Gastrocnemius medialis (tissue), 4 donors: ENCODE data around the gene AQP6. TPM values are rescaled to one million over a fixed set of nuclear protein-coding genes. Genes with fewer than 3 reads are reported as not detected.

Experiments
- ATAC-seq, 2 donors: fragments of 150-250 bp; one replicate each; pipeline ENCODE4 v1.9.1; 2016
- DNase-seq, 2 donors: peaks; one replicate each; pipeline ENCODE4 v3.0.0-alpha.2; 2019
- H3K27ac ChIP-seq, 4 donors: fragments of 200-600 bp; sonication (generic); 1 replicate in 1 of 4; 2 replicates in 3 of 4; pipeline ENCODE4 v1.5.1; 2016 to 2018; ENCODE audit warnings: mild to moderate bottlenecking in 2 of 4, moderate library complexity in 1 of 4
- H3K27me3 ChIP-seq, 3 donors: fragments of 200-600 bp; sonication (generic) in 2 of 3; 1 replicate in 1 of 3; 2 replicates in 2 of 3; pipeline versions ENCODE4 v1.5.1 to v1.6.0; 2016 to 2019; ENCODE audit warnings: mild to moderate bottlenecking in 1 of 3, moderate library complexity in 1 of 3
- H3K36me3 ChIP-seq, 2 donors: fragments of 200-600 bp; sonication (generic) in 1 of 2; one replicate each; pipeline ENCODE4 v1.5.1; 2017 to 2018
- H3K4me1 ChIP-seq, 2 donors: fragments of 200-600 bp; sonication (generic) in 1 of 2; one replicate each; pipeline ENCODE4 v1.5.1; 2016 to 2017; ENCODE audit warnings: mild to moderate bottlenecking in 2 of 2
- H3K4me3 ChIP-seq, 4 donors: fragments of 200-600 bp; sonication (generic) in 3 of 4; 1 replicate in 1 of 4; 2 replicates in 3 of 4; pipeline ENCODE4 v1.5.1; 2016 to 2019; ENCODE audit warnings: mild to moderate bottlenecking in 2 of 4
- H3K9me3 ChIP-seq, 3 donors: fragments of 200-600 bp; sonication (generic) in 2 of 3; 1 replicate in 1 of 3; 2 replicates in 2 of 3; pipeline ENCODE4 v1.5.1; 2016 to 2019
- POLR2A ChIP-seq, 2 donors: fragments of 450-650 bp; IDR thresholded peaks; one replicate each; pipeline ENCODE4 v1.6.1; 2017; ENCODE audit warnings: antibody characterized with exemption in 2 of 2, mild to moderate bottlenecking in 2 of 2, moderate library complexity in 2 of 2
- in situ Hi-C, 4 donors: fragments of 200-750 bp; cut with MboI; loops; one replicate each; pipeline versions ENCODE4 v1.15.0 to v1.8.0; 2017; ENCODE audit warnings: low sequenced_read_pairs in 4 of 4
- intact Hi-C: fragments of 100-400 bp; cut with DNase I; formaldehyde crosslinking; loops from one replicate; pipeline ENCODE4 v1.15.1; 2023; ENCODE audit warnings: low total_unique reads
- total RNA-seq, 4 donors: library from RNA; depleted of rRNA; stranded (reverse); fragments of >200 nt; gene quantifications; one replicate each; pipeline versions ENCODE4 v1.1.0 to v1.2.3, GENCODE V29; 2016
- TF ChIP-seq, protein P1 (sequence below), 5 experiments: fragments of 450-650 bp in 3 of 5; fragments of 200-600 bp in 2 of 5; sonication (generic) in 2 of 5; IDR thresholded peaks in 4 of 5; conservative IDR thresholded peaks in 1 of 5; 1 replicate in 4 of 5; 2 replicates in 1 of 5; pipeline ENCODE4 v1.5.1; 2016 to 2019; ENCODE audit warnings: antibody characterized with exemption in 5 of 5, mild to moderate bottlenecking in 3 of 5, moderate library complexity in 3 of 5

AQP6 gene
- total RNA-seq, 4 donors from 2014 or later, result not detected

DNA sequence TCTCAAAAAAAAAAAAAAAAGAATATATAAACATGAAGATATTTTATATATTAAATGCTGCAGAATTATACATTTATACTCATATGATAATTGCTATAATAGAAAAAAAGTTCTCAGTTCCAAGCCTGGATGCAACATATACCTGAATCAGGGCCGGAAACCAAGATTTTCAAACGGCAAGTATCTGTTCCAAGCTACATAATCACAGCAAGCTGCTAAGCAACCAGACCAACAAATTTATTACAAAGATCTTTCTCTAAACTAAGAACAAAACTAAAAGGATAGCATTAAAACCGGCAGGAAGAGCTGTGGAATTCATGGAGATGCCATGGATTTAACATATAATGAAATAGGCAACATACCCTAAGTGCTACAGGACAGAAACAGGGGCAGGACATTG lies 45.4 kb downstream of the AQP6 start:
- Histone ChIP-seq H3K27me3 (no peaks in the 10 kb centered on the region), H3K27ac (no peak overlapping the region), H3K36me3 (no peaks in the 10 kb centered on the region), H3K9me3 (no peaks in the 10 kb centered on the region), H3K4me3 (no peak overlapping the region), H3K4me1 (peaks cover 0 to 3% of the 10 kb centered on the region in 2 donors)
- TF ChIP-seq, protein P1, sequence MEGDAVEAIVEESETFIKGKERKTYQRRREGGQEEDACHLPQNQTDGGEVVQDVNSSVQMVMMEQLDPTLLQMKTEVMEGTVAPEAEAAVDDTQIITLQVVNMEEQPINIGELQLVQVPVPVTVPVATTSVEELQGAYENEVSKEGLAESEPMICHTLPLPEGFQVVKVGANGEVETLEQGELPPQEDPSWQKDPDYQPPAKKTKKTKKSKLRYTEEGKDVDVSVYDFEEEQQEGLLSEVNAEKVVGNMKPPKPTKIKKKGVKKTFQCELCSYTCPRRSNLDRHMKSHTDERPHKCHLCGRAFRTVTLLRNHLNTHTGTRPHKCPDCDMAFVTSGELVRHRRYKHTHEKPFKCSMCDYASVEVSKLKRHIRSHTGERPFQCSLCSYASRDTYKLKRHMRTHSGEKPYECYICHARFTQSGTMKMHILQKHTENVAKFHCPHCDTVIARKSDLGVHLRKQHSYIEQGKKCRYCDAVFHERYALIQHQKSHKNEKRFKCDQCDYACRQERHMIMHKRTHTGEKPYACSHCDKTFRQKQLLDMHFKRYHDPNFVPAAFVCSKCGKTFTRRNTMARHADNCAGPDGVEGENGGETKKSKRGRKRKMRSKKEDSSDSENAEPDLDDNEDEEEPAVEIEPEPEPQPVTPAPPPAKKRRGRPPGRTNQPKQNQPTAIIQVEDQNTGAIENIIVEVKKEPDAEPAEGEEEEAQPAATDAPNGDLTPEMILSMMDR (IDR thresholded peaks at IDR 0.05 in 4 of 5, conservative IDR thresholded peaks at IDR 0.05 in 1 of 5), result no peak
- no peak for TF ChIP-seq POLR2A (IDR thresholded peaks at IDR 0.05)
- DNase-seq, result no peak
- no peak for ATAC-seq
- intact Hi-C loops (no loop called here), in situ Hi-C loops (no loop called here)

DNA sequence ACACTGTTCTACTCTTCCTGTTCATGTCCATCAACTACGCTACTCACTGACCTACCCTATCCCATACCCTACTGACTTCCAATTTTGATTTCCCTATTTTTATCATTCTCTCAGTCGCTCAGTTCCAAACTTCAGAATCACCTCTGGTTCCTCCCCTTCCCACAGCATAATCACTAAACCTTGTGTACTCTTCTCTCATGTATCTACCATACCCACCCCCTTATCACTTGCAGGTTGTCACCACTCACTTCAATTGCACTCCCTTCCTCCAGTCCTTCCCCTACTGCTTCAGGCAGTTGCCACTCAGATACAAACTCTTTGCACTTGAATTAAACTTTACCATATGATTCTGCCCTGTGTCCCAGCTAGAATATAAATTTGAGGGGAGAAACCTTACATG lies 46.2 kb downstream of the AQP6 start:
- in situ Hi-C loops, result no loop called here
- Histone ChIP-seq H3K27me3 (no peaks in the 10 kb centered on the region), H3K27ac (no peak overlapping the region), H3K36me3 (no peaks in the 10 kb centered on the region), H3K9me3 (no peaks in the 10 kb centered on the region), H3K4me1 (peaks cover 0 to 3% of the 10 kb centered on the region in 2 donors), H3K4me3 (no peak overlapping the region)
- DNase-seq (no peak), ATAC-seq (no peak)
- TF ChIP-seq, protein P1 (IDR thresholded peaks at IDR 0.05 in 4 of 5, conservative IDR thresholded peaks at IDR 0.05 in 1 of 5), result no peak
- TF ChIP-seq POLR2A (IDR thresholded peaks at IDR 0.05), result no peak
- intact Hi-C loops, result no loop called here

DNA sequence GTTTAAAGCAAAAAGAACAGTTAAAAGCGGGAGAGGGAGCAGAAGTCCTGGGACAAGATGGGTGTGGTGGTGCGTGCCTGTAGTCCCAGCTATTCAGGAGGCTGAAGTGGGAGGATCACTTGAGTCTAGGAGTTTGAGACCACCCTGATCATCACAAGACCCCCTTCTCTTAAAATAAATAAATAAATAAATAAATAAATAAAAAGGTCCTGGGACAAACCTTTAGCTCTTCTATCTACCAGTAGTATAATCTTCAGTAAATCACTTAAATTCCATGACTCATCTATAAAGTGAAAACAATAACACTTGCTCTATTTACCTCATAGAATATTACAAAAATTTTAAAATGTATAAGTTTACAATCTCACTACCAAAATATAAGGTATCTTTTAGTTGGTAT lies 46.8 kb downstream of the AQP6 start:
- no peaks in the 10 kb centered on the region for H3K9me3 ChIP-seq
- intact Hi-C loops, result no loop called here
- no peaks in the 10 kb centered on the region for H3K36me3 ChIP-seq
- in situ Hi-C loops, result no loop called here
- H3K4me3 ChIP-seq, result no peak overlapping the region
- DNase-seq, result no peak
- no peak overlapping the region for H3K27ac ChIP-seq
- peaks cover under 1 to 7% of the 10 kb centered on the region in 2 donors for H3K4me1 ChIP-seq
- ATAC-seq, result no peak
- H3K27me3 ChIP-seq, result no peaks in the 10 kb centered on the region
- TF ChIP-seq POLR2A (IDR thresholded peaks at IDR 0.05), result no peak
- TF ChIP-seq, protein P1 (IDR thresholded peaks at IDR 0.05 in 4 of 5, conservative IDR thresholded peaks at IDR 0.05 in 1 of 5), result no peak

DNA sequence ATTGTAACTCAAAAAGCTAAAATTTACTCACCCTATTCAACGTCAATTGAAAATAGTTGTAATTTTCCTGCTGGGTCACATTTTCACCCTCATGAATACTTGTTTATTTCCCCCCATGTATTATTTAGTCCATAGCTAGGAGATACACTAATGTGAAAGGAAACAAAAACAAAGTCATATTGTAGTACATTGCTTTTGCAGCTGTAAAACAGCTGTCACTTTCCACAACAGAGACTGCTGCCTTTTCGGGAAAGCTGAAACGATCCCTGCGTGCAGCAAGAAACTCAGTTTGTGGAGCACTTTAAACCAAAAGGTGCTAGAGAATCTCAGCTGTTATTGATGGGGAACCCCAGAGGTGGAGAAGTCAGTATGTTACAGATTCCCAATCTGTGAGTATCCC lies 48.3 kb downstream of the AQP6 start:
- intact Hi-C loops, result no loop called here
- DNase-seq (no peak), ATAC-seq (no peak)
- Histone ChIP-seq H3K9me3 (no peaks in the 10 kb centered on the region), H3K4me1 (peaks cover 6 to 14% of the 10 kb centered on the region in 2 donors), H3K4me3 (no peak overlapping the region), H3K27me3 (no peaks in the 10 kb centered on the region), H3K36me3 (no peaks in the 10 kb centered on the region), H3K27ac (no peak overlapping the region)
- TF ChIP-seq, protein P1 (IDR thresholded peaks at IDR 0.05 in 4 of 5, conservative IDR thresholded peaks at IDR 0.05 in 1 of 5), result no peak
- no peak for TF ChIP-seq POLR2A (IDR thresholded peaks at IDR 0.05)
- in situ Hi-C loops, result no loop called here

DNA sequence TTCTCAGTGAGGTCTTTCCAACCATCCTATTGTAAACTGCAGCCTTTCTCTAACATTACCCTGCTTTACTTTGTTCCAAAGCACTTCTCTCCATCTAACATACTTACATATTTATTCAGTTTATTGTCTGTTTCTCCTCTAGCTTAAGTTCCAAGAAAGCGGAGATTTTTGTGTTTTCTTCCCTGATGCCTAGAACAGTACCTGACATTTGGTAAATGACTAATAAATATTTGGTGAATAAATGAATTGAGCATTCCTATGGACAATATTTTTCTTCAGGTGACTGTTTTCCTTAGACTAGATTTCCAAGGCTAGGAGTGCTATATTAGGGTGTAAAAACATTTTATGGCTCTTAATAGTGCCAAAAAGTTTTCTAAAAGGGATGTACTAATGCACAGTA lies 50.2 kb downstream of the AQP6 start:
- Histone ChIP-seq H3K9me3 (no peaks in the 10 kb centered on the region), H3K4me3 (no peak overlapping the region), H3K36me3 (no peaks in the 10 kb centered on the region), H3K27ac (no peak overlapping the region), H3K27me3 (no peaks in the 10 kb centered on the region), H3K4me1 (peaks cover 6 to 11% of the 10 kb centered on the region in 2 donors)
- DNase-seq, result no peak
- in situ Hi-C loops (no loop called here), intact Hi-C loops (no loop called here)
- TF ChIP-seq, protein P1 (IDR thresholded peaks at IDR 0.05 in 4 of 5, conservative IDR thresholded peaks at IDR 0.05 in 1 of 5), result no peak
- TF ChIP-seq POLR2A (IDR thresholded peaks at IDR 0.05), result no peak
- ATAC-seq, result no peak
